ENCODE data around the gene ATXN10. TPM values are rescaled to one million over a fixed set of nuclear protein-coding genes. Genes with fewer than 3 reads are reported as not detected.

The ATXN10 gene
- total and polyA plus RNA-seq, 2 of the 13 experiments (the other 11 are each of a cell fraction or from before 2014, with no cell fraction given) = 60.1 to 194 TPM

GRCh38 chr22:45709866-45710265, 38.2 kb downstream of the ATXN10 start:
- TF ChIP-seq ZNF761 (CRISPR knock-in tag; conservative IDR thresholded peaks at IDR 0.05) (no peak), SNAPC4 (CRISPR knock-in tag; IDR thresholded peaks at IDR 0.05) (no peak), SALL2 (CRISPR knock-in tag; IDR thresholded peaks at IDR 0.05) (no peak)
- Histone ChIP-seq H3K36me3 (replicated peaks in 1 of 2; ENCODE audit: control insufficient read depth in 1 of 2, insufficient read depth in 2 of 2, low read length in 2 of 2) (peaks cover 4 to 57% of the 10 kb centered on the region in 2 experiments; a peak in 4 of 5 replicates), H4K20me1 (ENCODE audit: insufficient read depth, low read length) (no peaks in the 10 kb centered on the region; the same call in 1 of the 2 replicates), H3K4me3 (replicated peaks in 1 of 3; ENCODE audit: insufficient read depth in 1 of 3, low read depth in 2 of 3, low read length in 3 of 3) (no peak overlapping the region), H3K4me1 (ENCODE audit: insufficient read depth, low read length) (peaks cover 26% of the 10 kb centered on the region), H3K9ac (ENCODE audit: insufficient read depth, low read depth, low read length) (no peak overlapping the region), H3K79me2 (ENCODE audit: insufficient read depth, low read length) (peaks cover 10% of the 10 kb centered on the region), H3K9me3 (ENCODE audit: low read length) (no peaks in the 10 kb centered on the region), H3K27me3 (ENCODE audit: control insufficient read depth in 1 of 2, insufficient read depth in 2 of 2, low read length in 2 of 2) (no peaks in the 10 kb centered on the region), H3K4me2 (ENCODE audit: low read depth, low read length) (no peak overlapping the region), H2AFZ (ENCODE audit: low read length) (no peak overlapping the region), H3K27ac (ENCODE audit: extremely low read length, insufficient read depth, low read length) (no peak overlapping the region)
- no peak for DNase-seq (ENCODE audit: low spot score)
- in situ Hi-C loops (cut with HindIII; ENCODE audit: extremely low pct_ligation_motif_present, low pct_unique_long_range_greater_than_20kb) = no loop called here
- ChIA-PET POLR2A (no interaction called here), CTCF (ENCODE audit: low intra/inter-chr PET ratio, low total read pairs) (no interaction called here)
- ATAC-seq = no peak
- BruUV-seq (replicated peaks) = no TSS peak
- intact Hi-C loops (cut with micrococcal nuclease; ENCODE audit: unreplicated experiment) = no loop called here
- WGBS (ENCODE audit: low lambda C conversion rate) = 96% methylated on average over 2 of the region's 2 CpGs
- no peak for FAIRE-seq

GRCh38 chr22:45710469-45710868, 38.8 kb downstream of the ATXN10 start:
- no peak overlapping the region for H3K27ac ChIP-seq (ENCODE audit: extremely low read length, insufficient read depth, low read length)
- H3K4me3 ChIP-seq (replicated peaks in 1 of 3; ENCODE audit: insufficient read depth in 1 of 3, low read depth in 2 of 3, low read length in 3 of 3) = no peak overlapping the region
- intact Hi-C loops (cut with micrococcal nuclease; ENCODE audit: unreplicated experiment) = no loop called here
- CTCF ChIA-PET (ENCODE audit: low intra/inter-chr PET ratio, low total read pairs) = no interaction called here
- no TSS peak for BruUV-seq (replicated peaks)
- POLR2A ChIA-PET = no interaction called here
- no peaks in the 10 kb centered on the region; the same call in 1 of the 2 replicates for H4K20me1 ChIP-seq (ENCODE audit: insufficient read depth, low read length)
- H3K9ac ChIP-seq (ENCODE audit: insufficient read depth, low read depth, low read length) = no peak overlapping the region
- in situ Hi-C loops (cut with HindIII; ENCODE audit: extremely low pct_ligation_motif_present, low pct_unique_long_range_greater_than_20kb) = no loop called here
- H3K4me2 ChIP-seq (ENCODE audit: low read depth, low read length) = no peak overlapping the region
- peaks cover 4 to 55% of the 10 kb centered on the region in 2 experiments; a peak in 4 of 5 replicates for H3K36me3 ChIP-seq (replicated peaks in 1 of 2; ENCODE audit: control insufficient read depth in 1 of 2, insufficient read depth in 2 of 2, low read length in 2 of 2)
- no peaks in the 10 kb centered on the region for H3K9me3 ChIP-seq (ENCODE audit: low read length)
- peaks cover 26% of the 10 kb centered on the region for H3K4me1 ChIP-seq (ENCODE audit: insufficient read depth, low read length)
- no peak overlapping the region for H2AFZ ChIP-seq (ENCODE audit: low read length)
- H3K79me2 ChIP-seq (ENCODE audit: insufficient read depth, low read length) = peaks cover 10% of the 10 kb centered on the region
- no peak for FAIRE-seq
- no peak for ATAC-seq
- WGBS (ENCODE audit: low lambda C conversion rate) = 100% methylated on average over 3 of the region's 3 CpGs
- H3K27me3 ChIP-seq (ENCODE audit: control insufficient read depth in 1 of 2, insufficient read depth in 2 of 2, low read length in 2 of 2) = no peaks in the 10 kb centered on the region
- no peak for DNase-seq (ENCODE audit: low spot score)

Data from HepG2 (cell line).